ENCODE results near the gene ALDH4A1.

The ALDH4A1 gene

GRCh38 chr1:18869847-18870594, 32.3 kb downstream of the ALDH4A1 start:
- H3K4me2 ChIP-seq (ENCODE audit: low read length) = no peak overlapping the region
- H3K79me1 ChIP-seq (ENCODE audit: low read length) = no peaks in the 10 kb centered on the region
- no peak overlapping the region for H4K5ac ChIP-seq (ENCODE audit: low read length)
- no peak overlapping the region for H3K23ac ChIP-seq (ENCODE audit: low read length)
- no peak overlapping the region for H3K4me3 ChIP-seq (ENCODE audit: low read length)
- no peaks in the 10 kb centered on the region for H3K79me2 ChIP-seq (ENCODE audit: control insufficient read depth, insufficient read depth, low read length)
- no peaks in the 10 kb centered on the region for H3K27me3 ChIP-seq (ENCODE audit: insufficient read depth, low read length, poor library complexity)
- H4K8ac ChIP-seq (ENCODE audit: low read depth, low read length) = no peak overlapping the region
- no peak overlapping the region for H3K18ac ChIP-seq (ENCODE audit: low read length)
- no CpG with 5 or more reads among the region's 9 CpGs for WGBS (ENCODE audit: extremely low coverage, insufficient coverage, low lambda C conversion rate)
- H3K27ac ChIP-seq (ENCODE audit: low read depth, low read length) = no peak overlapping the region
- H2BK15ac ChIP-seq (replicated peaks; ENCODE audit: low read depth) = no peak overlapping the region
- no peak overlapping the region for H2BK120ac ChIP-seq (ENCODE audit: low read depth, low read length)
- no peaks in the 10 kb centered on the region for H3K4me1 ChIP-seq (ENCODE audit: control insufficient read depth, low read depth, low read length)
- H3K56ac ChIP-seq (ENCODE audit: low read length) = no peak overlapping the region
- DNase-seq = no peak
- no peak overlapping the region for H2AK5ac ChIP-seq (ENCODE audit: low read length)
- no peaks in the 10 kb centered on the region for H3K36me3 ChIP-seq (ENCODE audit: control insufficient read depth, insufficient read depth, low read length)
- no peak overlapping the region for H3K4ac ChIP-seq (ENCODE audit: low read depth, low read length)
- H2BK5ac ChIP-seq (ENCODE audit: low read length) = no peak overlapping the region
- H3K9ac ChIP-seq (ENCODE audit: low read length) = no peak overlapping the region

GRCh38 chr1:18868801-18869424, 33.4 kb downstream of the ALDH4A1 start:
- no peaks in the 10 kb centered on the region for H3K79me2 ChIP-seq (ENCODE audit: control insufficient read depth, insufficient read depth, low read length)
- H3K23ac ChIP-seq (ENCODE audit: low read length) = no peak overlapping the region
- no peaks in the 10 kb centered on the region for H3K4me1 ChIP-seq (ENCODE audit: control insufficient read depth, low read depth, low read length)
- no peaks in the 10 kb centered on the region for H3K79me1 ChIP-seq (ENCODE audit: low read length)
- no peak overlapping the region for H3K4ac ChIP-seq (ENCODE audit: low read depth, low read length)
- no CpG with 5 or more reads among the region's 12 CpGs for WGBS (ENCODE audit: extremely low coverage, insufficient coverage, low lambda C conversion rate)
- H2BK15ac ChIP-seq (replicated peaks; ENCODE audit: low read depth) = no peak overlapping the region
- no peak overlapping the region for H3K4me3 ChIP-seq (ENCODE audit: low read length)
- no peak overlapping the region for H4K8ac ChIP-seq (ENCODE audit: low read depth, low read length)
- H3K27ac ChIP-seq (ENCODE audit: low read depth, low read length) = no peak overlapping the region
- H2BK120ac ChIP-seq (ENCODE audit: low read depth, low read length) = no peak overlapping the region
- no peaks in the 10 kb centered on the region for H3K27me3 ChIP-seq (ENCODE audit: insufficient read depth, low read length, poor library complexity)
- DNase-seq = no peak
- no peak overlapping the region for H3K18ac ChIP-seq (ENCODE audit: low read length)
- no peak overlapping the region for H3K56ac ChIP-seq (ENCODE audit: low read length)
- H2BK5ac ChIP-seq (ENCODE audit: low read length) = no peak overlapping the region
- H4K5ac ChIP-seq (ENCODE audit: low read length) = no peak overlapping the region
- no peaks in the 10 kb centered on the region for H3K36me3 ChIP-seq (ENCODE audit: control insufficient read depth, insufficient read depth, low read length)
- H3K4me2 ChIP-seq (ENCODE audit: low read length) = no peak overlapping the region
- no peak overlapping the region for H3K9ac ChIP-seq (ENCODE audit: low read length)
- H2AK5ac ChIP-seq (ENCODE audit: low read length) = no peak overlapping the region

- H3K23ac ChIP-seq (ENCODE audit: low read length) = no peak overlapping the region
- H3K27ac ChIP-seq (ENCODE audit: low read depth, low read length) = no peak overlapping the region
- H4K8ac ChIP-seq (ENCODE audit: low read depth, low read length) = no peak overlapping the region
- no peaks in the 10 kb centered on the region for H3K27me3 ChIP-seq (ENCODE audit: insufficient read depth, low read length, poor library complexity)
- H2BK5ac ChIP-seq (ENCODE audit: low read length) = no peak overlapping the region
- H2BK120ac ChIP-seq (ENCODE audit: low read depth, low read length) = no peak overlapping the region
- no peaks in the 10 kb centered on the region for H3K36me3 ChIP-seq (ENCODE audit: control insufficient read depth, insufficient read depth, low read length)
- no peak overlapping the region for H3K4me3 ChIP-seq (ENCODE audit: low read length)
- no peaks in the 10 kb centered on the region for H3K79me2 ChIP-seq (ENCODE audit: control insufficient read depth, insufficient read depth, low read length)
- no CpG with 5 or more reads among the region's 5 CpGs for WGBS (ENCODE audit: extremely low coverage, insufficient coverage, low lambda C conversion rate)
- H3K79me1 ChIP-seq (ENCODE audit: low read length) = no peaks in the 10 kb centered on the region
- H3K18ac ChIP-seq (ENCODE audit: low read length) = no peak overlapping the region
- no peak overlapping the region for H2BK15ac ChIP-seq (replicated peaks; ENCODE audit: low read depth)
- no peaks in the 10 kb centered on the region for H3K4me1 ChIP-seq (ENCODE audit: control insufficient read depth, low read depth, low read length)
- H3K56ac ChIP-seq (ENCODE audit: low read length) = no peak overlapping the region
- H3K9ac ChIP-seq (ENCODE audit: low read length) = no peak overlapping the region
- H2AK5ac ChIP-seq (ENCODE audit: low read length) = no peak overlapping the region
- no peak for DNase-seq
- H3K4me2 ChIP-seq (ENCODE audit: low read length) = no peak overlapping the region
- H3K4ac ChIP-seq (ENCODE audit: low read depth, low read length) = no peak overlapping the region
- H4K5ac ChIP-seq (ENCODE audit: low read length) = no peak overlapping the region
These were observed 34.0 kb downstream of the ALDH4A1 start for GRCh38 chr1:18868354-18868753.

- Histone ChIP-seq H3K27ac (ENCODE audit: low read depth, low read length) (no peak overlapping the region), H2AK5ac (ENCODE audit: low read length) (no peak overlapping the region), H2BK15ac (replicated peaks; ENCODE audit: low read depth) (no peak overlapping the region), H3K79me2 (ENCODE audit: control insufficient read depth, insufficient read depth, low read length) (no peaks in the 10 kb centered on the region), H3K56ac (ENCODE audit: low read length) (no peak overlapping the region), H3K18ac (ENCODE audit: low read length) (no peak overlapping the region), H2BK5ac (ENCODE audit: low read length) (no peak overlapping the region), H2BK120ac (ENCODE audit: low read depth, low read length) (no peak overlapping the region), H3K4me2 (ENCODE audit: low read length) (no peak overlapping the region), H3K23ac (ENCODE audit: low read length) (no peak overlapping the region), H3K9ac (ENCODE audit: low read length) (no peak overlapping the region), H3K36me3 (ENCODE audit: control insufficient read depth, insufficient read depth, low read length) (no peaks in the 10 kb centered on the region), H4K5ac (ENCODE audit: low read length) (no peak overlapping the region), H3K79me1 (ENCODE audit: low read length) (no peaks in the 10 kb centered on the region), H3K4me1 (ENCODE audit: control insufficient read depth, low read depth, low read length) (no peaks in the 10 kb centered on the region), H3K4me3 (ENCODE audit: low read length) (no peak overlapping the region), H3K27me3 (ENCODE audit: insufficient read depth, low read length, poor library complexity) (no peaks in the 10 kb centered on the region), H4K8ac (ENCODE audit: low read depth, low read length) (no peak overlapping the region), H3K4ac (ENCODE audit: low read depth, low read length) (no peak overlapping the region)
- no CpG with 5 or more reads among the region's 3 CpGs for WGBS (ENCODE audit: extremely low coverage, insufficient coverage, low lambda C conversion rate)
- no peak for DNase-seq
These were observed 35.5 kb downstream of the ALDH4A1 start for GRCh38 chr1:18866846-18867245.

- WGBS (ENCODE audit: extremely low coverage, insufficient coverage, low lambda C conversion rate) = no CpG with 5 or more reads among the region's 6 CpGs
- Histone ChIP-seq H3K4me1 (ENCODE audit: control insufficient read depth, low read depth, low read length) (no peaks in the 10 kb centered on the region), H4K8ac (ENCODE audit: low read depth, low read length) (no peak overlapping the region), H2AK5ac (ENCODE audit: low read length) (no peak overlapping the region), H3K4ac (ENCODE audit: low read depth, low read length) (no peak overlapping the region), H2BK5ac (ENCODE audit: low read length) (no peak overlapping the region), H3K36me3 (ENCODE audit: control insufficient read depth, insufficient read depth, low read length) (no peaks in the 10 kb centered on the region), H4K5ac (ENCODE audit: low read length) (no peak overlapping the region), H3K4me3 (ENCODE audit: low read length) (no peak overlapping the region), H2BK120ac (ENCODE audit: low read depth, low read length) (no peak overlapping the region), H3K9ac (ENCODE audit: low read length) (no peak overlapping the region), H3K56ac (ENCODE audit: low read length) (no peak overlapping the region), H3K79me1 (ENCODE audit: low read length) (no peaks in the 10 kb centered on the region), H3K18ac (ENCODE audit: low read length) (no peak overlapping the region), H3K79me2 (ENCODE audit: control insufficient read depth, insufficient read depth, low read length) (no peaks in the 10 kb centered on the region), H3K27me3 (ENCODE audit: insufficient read depth, low read length, poor library complexity) (no peaks in the 10 kb centered on the region), H2BK15ac (replicated peaks; ENCODE audit: low read depth) (no peak overlapping the region), H3K4me2 (ENCODE audit: low read length) (no peak overlapping the region), H3K27ac (ENCODE audit: low read depth, low read length) (no peak overlapping the region), H3K23ac (ENCODE audit: low read length) (no peak overlapping the region)
- no peak for DNase-seq
These were observed 36.0 kb downstream of the ALDH4A1 start for GRCh38 chr1:18866314-18866713.
